NB4 (cell line): ENCODE measurements around the gene JPH3.

Experiments used
- DNase-seq: peaks from one replicate; pipeline ENCODE4 v3.0.0; 2010; ENCODE audit warnings: low read depth
- H3K4me3 ChIP-seq: one replicate; pipeline ENCODE4 v1.5.1; 2011; ENCODE audit warnings: mild to moderate bottlenecking, low read depth, low read length, moderate library complexity
- MAX ChIP-seq: IDR thresholded peaks from 2 replicates; pipeline ENCODE4 v1.6.1; 2011; ENCODE audit warnings: low read depth, low read length
- MYC ChIP-seq: IDR thresholded peaks from 2 replicates; pipeline ENCODE4 v1.6.1; 2011; ENCODE audit warnings: low read depth, low read length
- POLR2A ChIP-seq: IDR thresholded peaks from 2 replicates; pipeline ENCODE4 v1.6.1; 2011; ENCODE audit warnings: mild to moderate bottlenecking; ENCODE audit not compliant: insufficient read length; ENCODE audit errors: extremely low read depth
- TF ChIP-seq, protein P1 (sequence below): IDR thresholded peaks from one replicate; pipeline ENCODE4 v1.5.1; 2012; ENCODE audit warnings: low read depth, low read length

JPH3 gene

GRCh38 chr16:87602001-87602775, at the start of gene JPH3:
JPH3 (plus strand) TSS chr16:87602508; CDS start chr16:87603147, 639 bp downstream.
- no peak within 1 kb of the TSS for H3K4me3 ChIP-seq
- TF ChIP-seq MAX: no peak
- TF ChIP-seq, protein P1, sequence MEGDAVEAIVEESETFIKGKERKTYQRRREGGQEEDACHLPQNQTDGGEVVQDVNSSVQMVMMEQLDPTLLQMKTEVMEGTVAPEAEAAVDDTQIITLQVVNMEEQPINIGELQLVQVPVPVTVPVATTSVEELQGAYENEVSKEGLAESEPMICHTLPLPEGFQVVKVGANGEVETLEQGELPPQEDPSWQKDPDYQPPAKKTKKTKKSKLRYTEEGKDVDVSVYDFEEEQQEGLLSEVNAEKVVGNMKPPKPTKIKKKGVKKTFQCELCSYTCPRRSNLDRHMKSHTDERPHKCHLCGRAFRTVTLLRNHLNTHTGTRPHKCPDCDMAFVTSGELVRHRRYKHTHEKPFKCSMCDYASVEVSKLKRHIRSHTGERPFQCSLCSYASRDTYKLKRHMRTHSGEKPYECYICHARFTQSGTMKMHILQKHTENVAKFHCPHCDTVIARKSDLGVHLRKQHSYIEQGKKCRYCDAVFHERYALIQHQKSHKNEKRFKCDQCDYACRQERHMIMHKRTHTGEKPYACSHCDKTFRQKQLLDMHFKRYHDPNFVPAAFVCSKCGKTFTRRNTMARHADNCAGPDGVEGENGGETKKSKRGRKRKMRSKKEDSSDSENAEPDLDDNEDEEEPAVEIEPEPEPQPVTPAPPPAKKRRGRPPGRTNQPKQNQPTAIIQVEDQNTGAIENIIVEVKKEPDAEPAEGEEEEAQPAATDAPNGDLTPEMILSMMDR: no peak
- no peak for TF ChIP-seq MYC
- TF ChIP-seq POLR2A: no peak
- DNase-seq: no peak

- no peak overlapping the region for H3K4me3 ChIP-seq
- no peak for DNase-seq
- no peak for TF ChIP-seq POLR2A
- TF ChIP-seq, protein P1: no peak
- TF ChIP-seq MYC: no peak
Observed at GRCh38 chr16:87552772-87553573, 49.3 kb upstream of the JPH3 start.

- TF ChIP-seq POLR2A: no peak
- TF ChIP-seq MAX: 0 out of 2 replicates have a peak, but pooled peaks have one; percentile 37
- TF ChIP-seq, protein P1: no peak
- TF ChIP-seq MYC: peak; percentile 32; the same call in 1 of the 2 replicates
- peak; percentile 82 for DNase-seq
- H3K4me3 ChIP-seq: no peak overlapping the region
Observed at GRCh38 chr16:87554754-87555427, 47.4 kb upstream of the JPH3 start.

- H3K4me3 ChIP-seq: no peak overlapping the region
- TF ChIP-seq POLR2A (no peak), MAX (no peak), MYC (no peak)
- no peak for DNase-seq
Observed at GRCh38 chr16:87555647-87556046, 46.7 kb upstream of the JPH3 start.

GRCh38 chr16:87556941-87557459, 45.3 kb upstream of the JPH3 start:
- H3K4me3 ChIP-seq: no peak overlapping the region
- TF ChIP-seq MYC (no peak), MAX (no peak), POLR2A (no peak)
- TF ChIP-seq, protein P1: no peak
- no peak for DNase-seq
